Heart left ventricle (tissue), 16 donors: ENCODE results near the gene GPLD1. TPM values are rescaled to one million over a fixed set of nuclear protein-coding genes. Genes with fewer than 3 reads are reported as not detected.

Experiments
- ATAC-seq, 4 donors: fragments of 200-7000 bp; cut with Tn5 transposase; one replicate each; pipeline ENCODE4 v1.9.1; 2020 to 2022; ENCODE audit warnings: moderate library complexity in 4 of 4, mild to moderate bottlenecking in 3 of 4, moderate number of reproducible peaks in 1 of 4
- DNase-seq, 5 donors: peaks; one replicate each; pipeline ENCODE4 v3.0.0-alpha.2; 2020
- H3K27ac ChIP-seq, 12 donors: fragments of 200-600 bp; sonication (generic) in 4 of 12; one replicate each; pipeline versions ENCODE4 v1.5.0 to v1.8.0; 2016 to 2022; ENCODE audit warnings: mild to moderate bottlenecking in 2 of 12
- H3K27me3 ChIP-seq, 9 donors: fragments of 200-600 bp; sonication (generic) in 2 of 9; one replicate each; pipeline versions ENCODE4 v1.5.1 to v1.8.0; 2016 to 2022; ENCODE audit warnings: mild to moderate bottlenecking in 3 of 9
- H3K36me3 ChIP-seq, 9 donors: fragments of 200-600 bp; sonication (generic) in 2 of 9; one replicate each; pipeline versions ENCODE4 v1.5.0 to v1.8.0; 2018 to 2022; ENCODE audit warnings: mild to moderate bottlenecking in 2 of 9
- H3K4me1 ChIP-seq, 12 donors: fragments of 200-600 bp; sonication (generic) in 4 of 12; one replicate each; pipeline versions ENCODE4 v1.5.0 to v1.8.0; 2016 to 2022; ENCODE audit warnings: mild to moderate bottlenecking in 3 of 12
- H3K4me3 ChIP-seq, 12 donors: fragments of 200-600 bp; sonication (generic) in 4 of 12; one replicate each; pipeline versions ENCODE4 v1.5.0 to v1.8.0; 2017 to 2022; ENCODE audit warnings: mild to moderate bottlenecking in 9 of 12, moderate library complexity in 4 of 12
- H3K9me3 ChIP-seq, 12 donors: fragments of 200-600 bp; sonication (generic) in 4 of 12; one replicate each; pipeline versions ENCODE4 v1.5.0 to v1.8.0; 2016 to 2022; ENCODE audit warnings: mild to moderate bottlenecking in 1 of 12
- POLR2A ChIP-seq, 2 donors: fragments of 450-650 bp; IDR thresholded peaks; one replicate each; pipeline ENCODE4 v1.6.1; 2017; ENCODE audit warnings: antibody characterized with exemption in 2 of 2, mild to moderate bottlenecking in 2 of 2, moderate library complexity in 2 of 2
- WGBS, 4 donors: extraction: QIAGEN DNeasy Blood & Tissue Kit in 2 of 4; methylation state at CpG; one replicate each; pipeline versions ENCODE4 v1.1.5 to v1.1.7; 2013 to 2018; 5-methylcytosine and 5-hydroxymethylcytosine counted together
- intact Hi-C, 10 donors: fragments of 100-400 bp; cut with DNase I; formaldehyde crosslinking; loops; one replicate each; pipeline versions ENCODE4 v1.11.1 to v1.14.2; 2022
- long read RNA-seq, 3 donors: library from polyadenylated mRNA; unstranded; transcript quantifications; one replicate each; pipeline ENCODE4 v2.0.0, GENCODE V29; 2020 to 2021
- polyA plus RNA-seq, 2 donors: library from polyadenylated mRNA; stranded (reverse); fragments of 200-250 nt; gene quantifications; one replicate each; pipeline ENCODE4 v1.2.3, GENCODE V29; 2013
- total RNA-seq, 9 donors: library from RNA; depleted of rRNA in 2 of 9; stranded (reverse); fragments of >200 nt in 2 of 9; fragmentation: NEBNext Ultra II Directional in 3 of 9; extraction: Animal tissue kit (Norgen Biotek cat#: 25700) in 3 of 9; gene quantifications; one replicate each; pipeline versions ENCODE4 v1.1.0 to v1.2.4, GENCODE V29; 2016 to 2023
- TF ChIP-seq, protein P1 (sequence below), 12 donors: fragments of 200-600 bp; sonication (generic) in 4 of 12; IDR thresholded peaks; one replicate each; pipeline versions ENCODE4 v1.5.0 to v1.8.0; 2018 to 2022; ENCODE audit warnings: antibody characterized with exemption in 12 of 12, mild to moderate bottlenecking in 5 of 12
- donor health status: ischemic (EF 13 %, LVEDD 7.1; RV severe dilation, severe dysfunction).
- donor health status: healthy with polysubstance abuse.
- donor health status: DM: no; HTN: yes; CAD: no.
- donor health status: DM: no; HTN: no; CAD: no.
- donor health status: ischemic (EF 25% LVEDD 6.9; RV normal size, moderate dysfunction).
- donor health status: ischemic (EF 25% LVEDD 5.7; RV mildly dilated, moderate dysfunction).
- donor health status: healthy.
- donor health status: DM: yes; HTN: yes; CAD: no.
- donor health status: ischemic (EF 35%, LVEDD 5.7; RV mildly dilated, moderate dysfunction).
- donor health status: nonischemic (EF 11% LVEDD 7.7; RV severe dilation, severe dysfunction).
- donor health status: DM: yes; HTN: yes; CAD: no.
- donor health status: PGD.
- donor health status: ischemic (EF 29% LVEDD 5.4; RV normal size, mild dysfunction).
- donor health status: nonischemic (EF 23%, LVEDD 6.1; RV moderate dilation, normal function).

GPLD1 gene, protein sequence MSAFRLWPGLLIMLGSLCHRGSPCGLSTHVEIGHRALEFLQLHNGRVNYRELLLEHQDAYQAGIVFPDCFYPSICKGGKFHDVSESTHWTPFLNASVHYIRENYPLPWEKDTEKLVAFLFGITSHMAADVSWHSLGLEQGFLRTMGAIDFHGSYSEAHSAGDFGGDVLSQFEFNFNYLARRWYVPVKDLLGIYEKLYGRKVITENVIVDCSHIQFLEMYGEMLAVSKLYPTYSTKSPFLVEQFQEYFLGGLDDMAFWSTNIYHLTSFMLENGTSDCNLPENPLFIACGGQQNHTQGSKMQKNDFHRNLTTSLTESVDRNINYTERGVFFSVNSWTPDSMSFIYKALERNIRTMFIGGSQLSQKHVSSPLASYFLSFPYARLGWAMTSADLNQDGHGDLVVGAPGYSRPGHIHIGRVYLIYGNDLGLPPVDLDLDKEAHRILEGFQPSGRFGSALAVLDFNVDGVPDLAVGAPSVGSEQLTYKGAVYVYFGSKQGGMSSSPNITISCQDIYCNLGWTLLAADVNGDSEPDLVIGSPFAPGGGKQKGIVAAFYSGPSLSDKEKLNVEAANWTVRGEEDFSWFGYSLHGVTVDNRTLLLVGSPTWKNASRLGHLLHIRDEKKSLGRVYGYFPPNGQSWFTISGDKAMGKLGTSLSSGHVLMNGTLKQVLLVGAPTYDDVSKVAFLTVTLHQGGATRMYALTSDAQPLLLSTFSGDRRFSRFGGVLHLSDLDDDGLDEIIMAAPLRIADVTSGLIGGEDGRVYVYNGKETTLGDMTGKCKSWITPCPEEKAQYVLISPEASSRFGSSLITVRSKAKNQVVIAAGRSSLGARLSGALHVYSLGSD
- total RNA-seq (under 1 TPM; 0.39 to 0.99 (median 0.85) TPM), polyA plus RNA-seq (under 1 TPM; 0.18 to 0.34 TPM)
- long read RNA-seq, donor 1 = 0 reads
- long read RNA-seq, donor 2 = 0 reads
- long read RNA-seq, donor 3 = 0 reads

DNA sequence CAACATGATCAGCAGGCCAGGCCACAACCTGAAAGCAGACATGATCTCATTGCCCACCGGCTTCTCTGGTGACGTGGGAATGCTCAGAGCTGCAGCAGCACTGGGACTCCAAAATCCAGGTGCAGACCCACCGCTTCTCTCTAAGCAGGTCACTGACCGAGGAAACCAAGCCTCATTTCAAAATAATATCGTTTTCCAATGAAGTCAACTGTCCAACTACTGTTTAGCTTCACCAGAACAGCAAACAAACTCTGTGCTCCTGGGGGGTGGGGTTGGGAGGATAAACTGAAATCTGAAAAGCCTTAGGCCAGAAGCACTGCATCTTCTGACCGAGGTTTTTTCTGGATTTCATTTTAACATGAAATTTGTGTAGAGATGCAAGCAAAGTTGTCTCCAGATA, at the start of gene GPLD1:
GPLD1 (minus strand) TSS at position 109 of the 400 bp plus-strand sequence; CDS start at position 42, 67 bp downstream.
- H3K9me3 ChIP-seq = no peaks in the 10 kb centered on the region
- WGBS, 4 donors = 90 to 96% (median 95%) methylated on average over 6 of the region's 6 CpGs
- H3K36me3 ChIP-seq = no peaks in the 10 kb centered on the region
- TF ChIP-seq POLR2A (IDR thresholded peaks at IDR 0.05) = no peak
- TF ChIP-seq, protein P1, sequence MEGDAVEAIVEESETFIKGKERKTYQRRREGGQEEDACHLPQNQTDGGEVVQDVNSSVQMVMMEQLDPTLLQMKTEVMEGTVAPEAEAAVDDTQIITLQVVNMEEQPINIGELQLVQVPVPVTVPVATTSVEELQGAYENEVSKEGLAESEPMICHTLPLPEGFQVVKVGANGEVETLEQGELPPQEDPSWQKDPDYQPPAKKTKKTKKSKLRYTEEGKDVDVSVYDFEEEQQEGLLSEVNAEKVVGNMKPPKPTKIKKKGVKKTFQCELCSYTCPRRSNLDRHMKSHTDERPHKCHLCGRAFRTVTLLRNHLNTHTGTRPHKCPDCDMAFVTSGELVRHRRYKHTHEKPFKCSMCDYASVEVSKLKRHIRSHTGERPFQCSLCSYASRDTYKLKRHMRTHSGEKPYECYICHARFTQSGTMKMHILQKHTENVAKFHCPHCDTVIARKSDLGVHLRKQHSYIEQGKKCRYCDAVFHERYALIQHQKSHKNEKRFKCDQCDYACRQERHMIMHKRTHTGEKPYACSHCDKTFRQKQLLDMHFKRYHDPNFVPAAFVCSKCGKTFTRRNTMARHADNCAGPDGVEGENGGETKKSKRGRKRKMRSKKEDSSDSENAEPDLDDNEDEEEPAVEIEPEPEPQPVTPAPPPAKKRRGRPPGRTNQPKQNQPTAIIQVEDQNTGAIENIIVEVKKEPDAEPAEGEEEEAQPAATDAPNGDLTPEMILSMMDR (IDR thresholded peaks at IDR 0.05) = no peak
- peaks cover 0 to 17% (median 0%) of the 10 kb centered on the region in 12 donors for H3K4me1 ChIP-seq
- ATAC-seq (no peak), DNase-seq (no peak)
- intact Hi-C loops = no loop called here
- no peak within 1 kb of the TSS for H3K27ac ChIP-seq
- H3K27me3 ChIP-seq = peaks cover 0 to 5% (median 0%) of the 10 kb centered on the region in 9 donors
- H3K4me3 ChIP-seq = no peak within 1 kb of the TSS

DNA sequence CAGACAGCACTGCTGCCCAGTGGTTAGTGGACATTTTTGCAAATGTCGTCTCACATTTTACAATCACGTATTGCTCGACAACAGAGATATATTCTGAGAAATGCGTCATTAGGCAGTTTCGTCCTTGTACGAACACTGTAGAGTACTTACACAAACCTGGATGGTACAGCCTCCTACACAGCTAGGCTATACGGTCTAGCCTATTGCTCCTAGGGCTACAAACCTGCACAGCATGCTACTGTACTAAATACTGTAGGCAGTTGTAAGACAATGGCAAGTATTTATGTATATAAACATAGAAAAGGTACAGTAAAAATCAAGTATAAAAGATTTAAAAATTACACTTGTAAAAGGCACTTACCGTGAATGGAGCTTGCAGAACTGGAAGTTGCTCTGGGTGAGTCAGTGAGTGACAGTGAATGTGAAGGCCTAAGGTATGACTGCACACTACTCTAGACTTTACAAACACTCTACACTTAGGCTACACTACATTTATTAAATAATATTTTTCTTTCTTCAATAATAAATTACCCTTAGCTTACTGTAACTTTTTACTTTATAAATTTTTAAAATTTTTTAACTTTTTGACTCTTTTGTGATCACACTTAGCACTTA, 48.5 kb upstream of the GPLD1 start:
- no peaks in the 10 kb centered on the region for H3K9me3 ChIP-seq
- no peak for DNase-seq
- H3K27me3 ChIP-seq = no peaks in the 10 kb centered on the region
- intact Hi-C loops = no loop called here
- no peak overlapping the region for H3K27ac ChIP-seq
- 96 to 98% (median 98%) methylated on average over 8 of the region's 8 CpGs for WGBS, 4 donors
- TF ChIP-seq, protein P1 (IDR thresholded peaks at IDR 0.05) = no peak
- TF ChIP-seq POLR2A (IDR thresholded peaks at IDR 0.05) = no peak
- peaks cover 0 to 37% (median 20%) of the 10 kb centered on the region in 9 donors for H3K36me3 ChIP-seq
- H3K4me3 ChIP-seq = no peak overlapping the region
- ATAC-seq = no peak
- H3K4me1 ChIP-seq = no peaks in the 10 kb centered on the region

DNA sequence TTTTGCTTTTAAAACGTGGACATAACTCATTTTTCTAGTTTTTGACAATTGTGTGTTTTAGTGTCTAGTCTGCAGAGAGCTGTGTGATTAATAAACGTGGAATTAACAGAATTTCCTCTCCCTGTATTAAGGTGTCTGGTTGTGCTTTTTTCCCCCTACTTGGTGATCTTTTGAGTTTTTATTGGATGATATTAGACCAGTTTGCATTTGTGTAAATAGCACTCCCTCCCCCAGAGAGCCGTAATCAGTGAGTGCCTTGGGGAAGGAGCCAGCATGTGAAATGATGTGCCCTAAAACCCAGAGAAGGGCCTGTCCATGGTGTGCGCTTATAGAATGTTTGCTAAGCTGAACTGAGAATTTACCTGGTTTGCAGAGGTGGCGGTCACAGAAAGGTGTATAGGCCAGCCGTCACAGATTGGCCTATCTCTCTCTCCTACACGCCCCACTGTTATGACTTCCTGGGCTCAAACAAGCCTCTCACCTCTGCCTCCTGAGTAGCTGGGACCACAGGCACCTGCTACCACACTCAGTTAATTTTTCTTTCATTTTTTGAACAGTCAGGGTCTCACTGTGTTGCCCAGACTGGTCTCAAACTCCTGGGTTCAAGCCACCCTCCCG, 47.8 kb upstream of the GPLD1 start:
- DNase-seq (no peak), ATAC-seq (no peak)
- Histone ChIP-seq H3K27ac (no peak overlapping the region), H3K9me3 (no peaks in the 10 kb centered on the region), H3K4me3 (no peak overlapping the region), H3K36me3 (peaks cover 0 to 41% (median 25%) of the 10 kb centered on the region in 9 donors), H3K4me1 (no peaks in the 10 kb centered on the region), H3K27me3 (no peaks in the 10 kb centered on the region)
- TF ChIP-seq, protein P1 (IDR thresholded peaks at IDR 0.05) = no peak
- no peak for TF ChIP-seq POLR2A (IDR thresholded peaks at IDR 0.05)
- intact Hi-C loops = no loop called here
- 92 to 95% (median 93%) methylated on average over 8 of the region's 8 CpGs for WGBS, 4 donors
